GM19035 (cell line): ENCODE results near the gene IL36A.

Experiments used
- ATAC-seq: cut with Tn5 transposase; IDR thresholded peaks from one replicate; pipeline ENCODE4 v1.9.1; 2021; ENCODE audit not compliant: unreplicated experiment

The IL36A gene

DNA sequence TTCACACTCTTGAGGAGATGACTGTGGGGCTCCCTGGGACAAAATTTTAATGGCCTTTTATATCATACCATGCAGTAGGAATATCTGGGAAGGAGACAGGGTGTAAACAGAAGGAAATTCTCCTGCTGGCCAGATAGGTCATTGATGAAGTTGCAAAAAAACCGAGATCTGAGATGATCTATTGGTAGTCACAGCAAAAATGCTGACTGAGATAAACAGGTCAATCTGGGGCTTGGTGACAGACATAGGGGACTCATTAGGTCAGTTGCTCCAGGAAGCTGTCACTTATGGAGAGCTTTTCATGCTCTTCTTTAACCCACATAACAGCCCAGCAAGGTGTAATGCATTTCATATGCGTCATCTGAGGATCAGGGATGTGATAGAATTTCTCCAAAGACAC is 2.6 kb upstream of the IL36A start:
- no peak for ATAC-seq

DNA sequence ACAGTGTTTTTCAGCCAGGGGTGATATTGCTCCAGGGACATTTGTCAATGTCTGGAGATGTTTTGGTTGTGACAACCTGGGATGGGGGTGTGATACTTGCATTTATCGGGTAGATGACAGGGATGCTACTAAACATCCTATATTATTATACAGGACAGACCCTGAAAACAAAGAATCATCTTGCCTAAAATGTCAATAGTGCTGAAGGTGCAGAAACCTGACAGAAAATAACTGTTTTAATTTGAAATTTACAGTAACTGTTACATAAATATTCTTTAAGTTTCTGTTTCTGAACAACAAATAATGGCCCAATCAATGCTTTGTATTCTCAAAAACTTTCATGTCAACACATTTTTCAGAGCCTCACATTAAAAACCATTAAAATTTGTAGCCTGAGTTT is 2.0 kb downstream of the IL36A start:
- ATAC-seq: no peak

- ATAC-seq: no peak
Observed at GRCh38 chr2:113009622-113010021, 4.4 kb downstream of the IL36A start.

- no peak for ATAC-seq
Observed at GRCh38 chr2:113010088-113010487, 4.8 kb downstream of the IL36A start.

- ATAC-seq: no peak
Observed at GRCh38 chr2:113011108-113011507, 5.8 kb downstream of the IL36A start.

DNA sequence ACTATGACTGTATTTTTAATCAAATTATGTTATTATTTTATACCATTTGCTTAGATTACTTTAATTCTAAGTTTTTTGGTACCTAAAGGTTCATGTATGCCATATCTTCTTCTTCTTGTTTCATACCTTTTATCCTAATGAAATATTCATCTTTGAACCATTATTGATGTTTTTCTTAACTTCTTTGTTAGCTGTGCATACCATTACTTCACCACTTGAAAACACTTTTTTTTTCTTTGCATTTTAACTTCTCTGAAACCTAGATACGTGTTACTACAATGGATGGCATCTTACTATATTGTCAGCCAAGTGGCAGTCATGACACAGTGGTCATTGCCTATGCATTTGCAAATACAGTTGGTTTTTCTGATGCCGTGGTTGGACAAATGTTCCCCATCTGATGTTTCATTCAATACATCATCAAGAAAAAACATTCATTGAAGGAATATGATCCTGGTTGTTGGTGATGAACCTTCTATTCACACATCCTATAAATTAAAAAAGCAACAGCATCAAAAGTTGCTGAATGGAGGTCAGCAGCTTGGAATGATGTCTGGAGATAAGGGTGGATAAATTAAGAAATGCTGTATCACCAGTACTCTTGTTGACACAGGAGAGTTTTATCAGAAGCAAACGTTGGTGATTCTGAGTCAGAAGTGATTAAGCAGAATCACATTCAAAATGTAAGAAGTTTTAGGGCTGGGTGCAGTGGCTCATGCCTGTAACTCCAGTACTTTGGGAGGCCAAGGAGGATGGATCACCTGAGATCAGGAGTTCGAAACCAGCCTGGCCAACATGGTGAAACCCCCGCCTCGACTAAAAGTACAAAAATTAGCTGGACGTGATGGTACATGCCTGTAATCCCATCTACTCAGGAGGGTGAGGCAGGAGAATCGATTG is 7.4 kb downstream of the IL36A start:
- ATAC-seq: no peak

GRCh38 chr2:113013336-113013661 is 8.0 kb downstream of the IL36A start:
- ATAC-seq: no peak

GRCh38 chr2:113014067-113014466 is 8.8 kb downstream of the IL36A start:
- no peak for ATAC-seq

- ATAC-seq: no peak
Observed at GRCh38 chr2:113015042-113015441, 9.8 kb downstream of the IL36A start.

DNA sequence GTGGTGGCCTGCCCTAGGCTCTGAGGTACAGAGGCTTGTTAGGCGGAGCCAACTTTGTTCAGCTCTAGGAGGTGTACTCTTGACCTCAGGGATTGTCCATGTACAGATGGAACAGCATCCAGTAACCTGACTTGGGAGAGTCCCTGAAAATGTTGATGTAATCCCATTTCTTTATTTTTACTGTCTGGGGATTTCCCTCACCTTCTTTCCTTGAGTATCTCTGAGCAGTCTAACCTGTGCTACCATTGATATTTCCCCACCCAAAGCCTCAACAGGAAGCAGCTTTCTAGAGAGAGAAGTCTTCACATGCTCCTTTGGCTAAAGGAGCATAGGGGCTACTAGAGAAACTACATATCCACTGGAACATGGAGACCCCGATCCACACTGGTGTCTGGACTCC is 10.4 kb downstream of the IL36A start:
- ATAC-seq: no peak

DNA sequence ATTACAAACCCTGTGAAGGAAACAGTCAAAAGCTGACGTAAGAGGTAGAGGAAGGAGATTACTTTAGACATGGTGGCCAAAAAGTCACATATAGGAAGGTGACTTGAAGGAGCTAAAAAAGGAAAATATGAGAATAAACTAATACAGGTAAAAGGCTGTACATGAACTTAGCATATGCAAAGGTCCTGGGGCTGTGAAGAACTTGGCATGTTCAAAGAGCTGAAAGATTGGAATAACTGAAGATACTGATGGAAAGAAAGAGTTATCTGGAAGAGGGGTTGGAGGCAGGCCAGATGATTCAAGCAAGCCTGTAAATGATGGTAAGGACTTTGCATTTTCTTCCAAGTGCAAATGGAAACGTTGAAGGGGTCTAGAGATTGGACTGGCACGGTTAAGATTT is 13.2 kb downstream of the IL36A start:
- no peak for ATAC-seq

DNA sequence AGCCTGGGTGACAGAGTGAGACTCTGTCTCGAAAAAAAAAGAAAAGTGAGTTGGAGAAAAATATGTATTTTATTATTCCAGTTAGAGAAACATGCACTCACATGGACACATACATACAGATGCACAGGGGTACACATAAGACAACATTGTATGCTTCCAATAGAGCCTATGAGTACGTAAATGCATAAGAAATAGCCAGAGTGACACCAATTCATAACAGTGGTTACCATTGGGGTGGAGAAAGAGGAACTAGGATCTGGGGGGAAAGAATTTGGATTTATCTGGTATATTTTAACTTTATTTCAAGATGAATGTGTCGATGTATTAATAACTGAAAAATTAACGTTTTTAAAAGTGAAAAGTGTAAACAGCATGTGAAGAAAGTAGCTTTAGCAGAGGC is 16.1 kb downstream of the IL36A start:
- no peak for ATAC-seq

GRCh38 chr2:113024764-113025163 is 19.5 kb downstream of the IL36A start:
- ATAC-seq: no peak

- no peak for ATAC-seq
Observed at GRCh38 chr2:113025737-113026136, 20.5 kb downstream of the IL36A start.

DNA sequence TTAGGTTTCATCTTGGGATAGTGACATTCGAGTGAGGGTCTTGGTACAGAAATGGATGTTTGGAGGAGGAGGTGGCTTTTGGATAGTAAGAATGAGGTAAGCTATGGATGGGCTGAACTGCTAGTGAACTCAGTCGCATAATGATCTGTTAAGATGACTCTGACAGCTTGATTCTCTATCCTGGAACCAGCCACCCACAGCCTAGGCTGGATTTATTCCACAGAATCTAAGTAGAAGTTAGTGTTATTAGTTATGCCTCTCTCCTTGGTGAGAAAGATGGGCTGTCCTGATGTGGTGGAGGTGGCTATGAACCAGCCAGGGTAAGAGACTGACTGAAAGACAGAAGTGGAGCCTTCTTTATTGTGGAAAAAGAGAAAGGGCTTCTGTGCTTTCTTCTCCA is 22.4 kb downstream of the IL36A start:
- ATAC-seq: no peak

- no peak for ATAC-seq
Observed at GRCh38 chr2:113028112-113028511, 22.9 kb downstream of the IL36A start.

GRCh38 chr2:113032737-113033136 is 27.5 kb downstream of the IL36A start:
- ATAC-seq: no peak

GRCh38 chr2:113034016-113034415 is 28.8 kb downstream of the IL36A start:
- ATAC-seq: no peak

GRCh38 chr2:113036763-113037162 is 31.5 kb downstream of the IL36A start:
- ATAC-seq: no peak

GRCh38 chr2:113038291-113038690 is 33.0 kb downstream of the IL36A start:
- no peak for ATAC-seq

DNA sequence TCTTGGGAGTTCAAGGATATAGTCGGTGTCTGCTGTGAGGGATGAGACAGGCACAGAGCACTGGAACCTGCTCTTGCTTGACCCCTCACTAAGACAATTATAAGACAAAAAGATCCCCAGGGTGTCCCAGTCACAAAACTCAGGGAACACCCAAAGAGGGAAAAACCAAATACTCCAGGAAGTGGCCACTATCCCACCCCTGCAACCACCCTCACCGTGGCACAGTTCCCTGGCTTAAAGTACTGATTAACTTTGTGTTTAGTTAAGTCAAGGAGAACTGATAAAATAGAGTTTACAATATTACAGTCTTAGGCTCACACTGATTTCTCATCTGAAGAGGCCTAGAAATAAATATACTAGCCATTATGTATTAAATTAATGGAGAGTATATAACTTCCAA is 33.9 kb downstream of the IL36A start:
- no peak for ATAC-seq

- ATAC-seq: no peak
Observed at GRCh38 chr2:113039719-113040118, 34.5 kb downstream of the IL36A start.

DNA sequence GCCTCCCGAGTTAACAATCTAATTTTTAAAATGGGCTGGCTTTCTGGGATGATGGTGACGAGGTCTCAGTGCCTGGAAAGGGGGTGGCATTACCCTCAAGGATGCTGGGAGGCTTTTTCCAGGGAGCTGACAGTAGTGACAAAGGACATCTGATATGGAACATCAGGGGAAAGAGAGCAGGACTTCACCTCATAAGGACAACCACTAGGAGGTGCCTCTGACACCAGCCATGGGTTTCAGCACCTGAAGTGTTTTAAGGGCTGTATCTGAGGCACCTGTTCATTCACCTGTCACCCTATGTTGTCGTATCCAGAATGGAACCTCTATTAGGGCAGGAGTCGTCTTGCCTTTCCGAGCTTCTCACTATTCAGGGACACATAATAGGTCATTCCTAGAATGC is 36.6 kb downstream of the IL36A start:
- ATAC-seq: no peak
